NOMO-1 treated with dmso at 0.1 percent for 144 hours (cell line): Measurements from ENCODE around the gene HDAC4.

ENCODE experiments used
- DNase-seq: peaks from one replicate; lab custom pipeline; 2025; ENCODE audit not compliant: unreplicated experiment; lab: John Stamatoyannopoulos, UW

HDAC4 gene

GRCh38 chr2:239299218-239299939 lies 101.4 kb downstream of the HDAC4 start:
- no peak for DNase-seq

GRCh38 chr2:239298116-239298804 lies 102.6 kb downstream of the HDAC4 start:
- DNase-seq = no peak

- DNase-seq = no peak
These were observed 103.4 kb downstream of the HDAC4 start for GRCh38 chr2:239297142-239298004.

GRCh38 chr2:239296020-239296932 lies 104.5 kb downstream of the HDAC4 start:
- DNase-seq = no peak

- no peak for DNase-seq
These were observed 105.3 kb downstream of the HDAC4 start for GRCh38 chr2:239295377-239296019.

DNA sequence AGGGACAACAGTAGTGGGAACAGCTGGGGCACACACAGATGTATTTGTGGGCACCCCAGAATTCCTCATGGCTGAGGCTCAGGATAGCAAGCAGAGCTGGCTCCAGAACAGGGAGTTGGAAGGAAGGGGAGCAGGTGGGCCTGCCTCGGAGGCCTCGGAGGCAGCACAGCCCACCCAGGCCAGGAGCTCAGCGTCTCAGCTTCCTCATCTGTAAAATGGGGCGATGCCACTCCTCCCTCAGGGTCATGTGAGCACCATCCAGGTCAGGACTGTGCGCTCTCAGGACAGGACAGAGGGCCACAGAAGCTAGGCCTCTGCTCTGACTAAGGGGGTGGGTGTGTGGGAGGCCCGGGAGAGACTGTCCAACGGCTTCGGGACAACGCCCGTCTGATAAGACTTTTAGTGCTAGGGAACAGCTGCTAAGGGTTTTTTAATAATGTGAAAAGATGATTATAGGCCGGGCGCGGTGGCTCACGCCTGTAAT lies 106.2 kb downstream of the HDAC4 start:
- DNase-seq = no peak

DNA sequence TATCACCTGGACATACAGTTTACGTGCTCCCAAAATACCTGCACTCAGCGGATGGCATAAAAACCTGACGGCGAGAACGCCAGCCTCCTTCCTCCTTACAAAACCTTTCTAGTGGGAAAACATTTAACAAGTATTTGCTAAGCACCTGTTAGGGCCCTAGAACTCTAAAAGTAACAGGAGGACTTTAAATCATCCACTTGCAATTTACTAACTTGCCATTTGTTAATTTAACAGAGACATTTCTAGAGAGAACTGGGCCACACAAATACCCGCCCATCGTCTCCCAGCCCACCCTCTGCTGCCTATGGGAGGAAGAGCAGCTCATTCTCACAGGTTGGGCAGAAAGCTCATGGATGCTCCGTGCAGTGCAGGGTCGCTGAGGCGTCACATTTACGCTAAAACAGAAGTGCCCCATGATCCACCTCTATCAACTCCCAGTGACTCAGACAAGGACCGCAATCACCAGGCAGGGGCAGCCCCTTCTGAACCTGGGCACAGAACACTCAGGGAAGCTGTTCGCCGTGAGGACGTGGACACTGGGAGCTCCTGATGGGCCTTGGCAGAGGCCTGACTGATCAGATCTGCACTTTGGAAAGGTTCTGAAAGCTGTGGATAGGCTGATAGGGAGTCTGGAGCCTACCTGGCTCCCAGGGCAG lies 106.9 kb downstream of the HDAC4 start:
- DNase-seq = no peak

DNA sequence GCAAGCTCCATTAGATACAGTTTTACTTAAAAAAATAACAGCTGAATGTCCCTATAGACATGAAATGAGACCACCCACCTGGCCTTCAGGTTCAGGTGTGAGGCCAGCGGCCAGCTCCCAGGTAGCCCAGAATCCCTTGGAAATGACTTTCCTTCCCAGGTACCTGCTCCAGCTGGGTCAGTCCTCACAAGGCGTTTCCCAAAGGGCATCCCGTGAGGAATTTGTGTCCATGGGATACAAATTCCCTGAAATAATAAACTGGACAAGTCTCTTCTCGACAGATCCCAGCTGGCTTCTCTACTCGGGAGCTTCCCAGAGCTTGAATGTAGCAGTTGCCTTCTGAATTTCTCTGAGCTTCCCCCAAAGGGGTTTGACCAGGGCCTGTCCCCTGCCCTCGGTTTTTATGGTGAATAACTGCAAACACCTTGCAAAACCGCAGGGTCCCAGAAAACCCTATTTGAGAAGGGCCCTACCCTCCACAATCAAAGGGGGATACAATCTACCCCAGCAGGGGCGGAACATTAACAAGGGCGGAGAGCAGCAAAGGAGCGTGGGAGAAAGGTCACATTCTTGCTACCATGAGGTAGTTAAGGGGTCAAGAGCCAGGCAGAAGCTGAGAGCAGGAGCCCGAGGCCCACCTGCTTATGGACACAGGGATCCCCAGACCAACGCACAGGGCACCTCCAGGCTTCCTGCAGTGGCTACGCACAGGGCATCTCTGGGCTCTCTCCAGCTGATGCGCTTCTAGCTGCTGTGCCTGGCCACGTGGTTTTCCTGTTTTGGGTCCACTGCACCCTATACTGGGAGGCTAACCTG lies 107.7 kb downstream of the HDAC4 start:
- no peak for DNase-seq

- DNase-seq = no peak
These were observed 108.3 kb downstream of the HDAC4 start for GRCh38 chr2:239292531-239292930.

DNA sequence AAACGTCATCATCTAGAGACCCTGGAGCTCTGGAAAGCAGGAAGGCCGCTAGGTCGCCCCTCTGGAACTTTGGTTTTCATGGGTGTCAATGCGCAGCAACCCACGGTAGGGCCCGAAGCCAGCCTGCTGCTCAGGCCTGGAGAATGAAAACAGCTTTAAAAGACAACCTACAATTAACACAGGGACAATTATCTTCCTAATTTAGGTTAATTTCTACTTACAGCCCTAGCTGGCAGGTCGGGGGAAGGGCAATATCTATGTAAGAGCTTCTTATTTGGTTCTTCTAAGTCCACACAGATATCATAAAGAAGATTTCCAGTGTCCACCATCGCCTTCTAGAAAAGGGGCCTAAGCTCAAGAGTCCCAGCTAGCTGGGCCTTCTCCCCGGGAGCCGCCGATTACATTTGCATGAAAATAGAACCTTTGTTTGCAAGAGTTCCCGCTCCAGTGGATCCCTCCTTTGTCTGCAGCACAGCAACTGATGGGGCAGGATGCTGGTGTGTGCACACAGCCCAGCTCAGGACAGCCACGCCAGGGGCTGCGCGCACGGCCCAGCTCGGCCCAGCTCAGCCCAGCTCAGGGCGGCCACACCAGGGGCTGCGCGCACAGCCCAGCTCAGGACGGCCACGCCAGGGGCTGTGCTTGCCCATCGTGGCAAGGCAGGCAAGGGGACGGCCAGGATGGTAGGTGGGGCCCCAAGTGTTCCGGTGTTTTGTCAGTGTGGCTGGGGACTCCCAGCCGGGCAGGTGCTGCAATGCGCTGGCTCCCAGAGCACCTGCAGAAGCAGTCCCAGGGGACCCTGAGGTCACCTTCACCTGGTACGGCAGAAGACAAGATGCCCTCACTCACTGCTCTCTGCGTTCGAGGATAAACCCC lies 109.1 kb downstream of the HDAC4 start:
- no peak for DNase-seq

GRCh38 chr2:239290618-239291474 lies 110.0 kb downstream of the HDAC4 start:
- DNase-seq = no peak

DNA sequence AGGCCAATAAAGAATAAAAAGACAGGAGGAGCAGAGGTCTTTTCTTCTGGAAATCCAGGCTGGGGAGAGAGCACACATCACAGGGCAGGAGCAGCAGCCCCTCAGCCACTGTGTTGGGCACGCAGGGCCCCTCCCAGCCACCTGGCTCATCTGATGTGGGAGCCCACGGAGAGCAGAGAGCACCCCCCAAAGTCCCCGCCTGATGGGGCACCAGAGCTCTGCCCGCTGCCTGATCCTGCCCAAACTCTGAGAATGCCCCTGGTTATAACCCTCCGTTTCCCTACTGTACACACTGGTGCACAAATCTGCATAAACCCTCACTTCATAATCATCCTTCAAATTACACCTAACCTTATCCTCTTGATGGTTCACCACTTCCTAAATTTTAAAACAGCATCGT lies 111.3 kb downstream of the HDAC4 start:
- no peak for DNase-seq

DNA sequence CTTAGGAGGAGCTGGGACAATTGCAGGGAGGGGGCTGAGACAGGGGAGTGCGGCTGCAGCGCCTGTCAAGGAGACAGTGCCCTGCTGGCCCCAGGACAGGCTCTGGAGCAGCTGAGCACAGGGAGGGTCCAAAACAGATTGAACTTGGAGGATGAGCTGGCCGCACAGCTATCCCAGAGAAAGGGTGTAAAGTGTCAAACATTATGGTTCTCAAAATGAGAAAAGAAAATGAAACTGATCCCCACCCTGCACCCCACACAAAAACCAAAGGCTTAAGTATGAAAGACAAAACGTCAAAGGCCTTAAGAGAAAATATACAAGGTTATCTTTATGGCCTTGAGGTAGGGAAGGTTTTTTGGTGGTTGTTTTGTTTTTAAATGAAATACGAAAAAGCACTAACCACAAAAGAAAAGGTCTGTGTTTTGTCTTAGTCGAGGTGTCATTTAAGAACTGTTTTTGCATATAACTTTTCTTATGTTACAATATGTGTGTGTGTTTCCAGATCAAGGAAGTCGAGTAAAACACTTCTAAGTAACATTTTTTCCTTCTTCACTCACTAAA lies 111.8 kb downstream of the HDAC4 start:
- DNase-seq = no peak

GRCh38 chr2:239288237-239288636 lies 112.6 kb downstream of the HDAC4 start:
- no peak for DNase-seq

DNA sequence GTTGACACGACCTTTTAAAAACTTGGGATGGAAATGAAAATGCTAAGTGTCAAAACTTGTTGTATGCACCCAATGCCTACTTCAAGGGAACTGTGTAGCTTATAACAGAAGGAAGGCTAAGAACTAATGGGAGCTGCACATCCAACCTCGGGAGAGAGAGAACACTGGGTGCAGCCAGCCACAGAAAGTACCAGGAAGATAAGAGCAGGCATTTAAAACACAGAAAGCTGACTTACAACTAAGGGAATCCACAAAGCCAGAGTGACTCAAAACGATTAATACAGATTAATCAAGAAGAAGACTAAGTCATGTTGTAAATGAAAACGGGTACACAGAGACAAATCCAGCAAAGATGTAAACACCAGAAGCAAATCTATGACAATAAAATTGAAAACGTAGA lies 113.4 kb downstream of the HDAC4 start:
- no peak for DNase-seq

- DNase-seq = no peak
These were observed 113.9 kb downstream of the HDAC4 start for GRCh38 chr2:239286901-239287300.

DNA sequence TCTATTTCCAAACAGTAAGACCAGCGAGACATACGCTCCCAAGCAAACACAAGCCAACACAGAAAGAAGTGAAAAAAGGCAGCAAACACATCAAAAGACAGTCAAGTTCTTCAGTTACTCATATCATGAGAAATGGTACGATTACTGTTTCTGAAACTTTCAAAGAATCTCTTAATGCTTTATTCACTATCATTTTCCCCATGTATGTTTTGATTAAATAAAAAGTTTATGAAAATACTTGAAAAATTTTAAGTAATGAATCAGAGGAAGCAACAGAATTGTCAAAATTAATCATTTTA lies 114.9 kb downstream of the HDAC4 start:
- DNase-seq = no peak
